Measurements from ENCODE around the gene DMRTA2. TPM values are rescaled to one million over a fixed set of nuclear protein-coding genes. Genes with fewer than 3 reads are reported as not detected.
A peak's percentile ranks its signal among the peaks of the same experiment; 100 is the strongest.

Gene DMRTA2
- under 1 TPM in 1 of 2 donors, not detected in 1; 0.83 TPM for total RNA-seq
- polyA plus RNA-seq, result under 1 TPM in 1 of 2 donors, not detected in 1; 0.08 TPM
- long read RNA-seq, donor 1, result 0 reads
- long read RNA-seq, donor 2, result 0 reads
- long read RNA-seq, donor 3, result 0 reads
- long read RNA-seq, donor 4, result 0 reads
- long read RNA-seq, donor 5, result 0 reads

- peaks cover 0 to 38% (median 8%) of the 10 kb centered on the region in 5 donors for H3K4me1 ChIP-seq (ENCODE audit: control insufficient read depth in 5 of 5, insufficient read depth in 5 of 5, low read length in 5 of 5)
- H3K4me3 ChIP-seq, result no peak within 1 kb of the TSS
- WGBS, 2 donors, result 2 to 4% methylated on average over 61 of the region's 61 CpGs
- no peak within 1 kb of the TSS for H3K27ac ChIP-seq (ENCODE audit: low read depth in 1 of 2, low read length in 1 of 2)
- peak in 2 of 3 donors; percentile 42 to 55 for DNase-seq
- H3K9ac ChIP-seq (ENCODE audit: insufficient read depth in 1 of 2, low read length in 2 of 2), result no peak within 1 kb of the TSS
- H3K9me3 ChIP-seq (ENCODE audit: control insufficient read depth in 4 of 4, insufficient read depth in 3 of 4, low read length in 3 of 4), result peaks cover 0 to 12% (median 0%) of the 10 kb centered on the region in 4 donors
- TF ChIP-seq, protein P1, sequence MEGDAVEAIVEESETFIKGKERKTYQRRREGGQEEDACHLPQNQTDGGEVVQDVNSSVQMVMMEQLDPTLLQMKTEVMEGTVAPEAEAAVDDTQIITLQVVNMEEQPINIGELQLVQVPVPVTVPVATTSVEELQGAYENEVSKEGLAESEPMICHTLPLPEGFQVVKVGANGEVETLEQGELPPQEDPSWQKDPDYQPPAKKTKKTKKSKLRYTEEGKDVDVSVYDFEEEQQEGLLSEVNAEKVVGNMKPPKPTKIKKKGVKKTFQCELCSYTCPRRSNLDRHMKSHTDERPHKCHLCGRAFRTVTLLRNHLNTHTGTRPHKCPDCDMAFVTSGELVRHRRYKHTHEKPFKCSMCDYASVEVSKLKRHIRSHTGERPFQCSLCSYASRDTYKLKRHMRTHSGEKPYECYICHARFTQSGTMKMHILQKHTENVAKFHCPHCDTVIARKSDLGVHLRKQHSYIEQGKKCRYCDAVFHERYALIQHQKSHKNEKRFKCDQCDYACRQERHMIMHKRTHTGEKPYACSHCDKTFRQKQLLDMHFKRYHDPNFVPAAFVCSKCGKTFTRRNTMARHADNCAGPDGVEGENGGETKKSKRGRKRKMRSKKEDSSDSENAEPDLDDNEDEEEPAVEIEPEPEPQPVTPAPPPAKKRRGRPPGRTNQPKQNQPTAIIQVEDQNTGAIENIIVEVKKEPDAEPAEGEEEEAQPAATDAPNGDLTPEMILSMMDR (IDR thresholded peaks at IDR 0.05; ENCODE audit: control extremely low read depth, extremely low read depth), result no peak
- no peak for ATAC-seq (ENCODE audit: insufficient read depth, low FRiP score)
- H3K27me3 ChIP-seq (ENCODE audit: control insufficient read depth in 3 of 3, insufficient read depth in 3 of 3, low read length in 2 of 3), result peaks cover 21 to 90% (median 86%) of the 10 kb centered on the region in 3 donors
- no peaks in the 10 kb centered on the region for H3K36me3 ChIP-seq (ENCODE audit: control insufficient read depth in 4 of 4, insufficient read depth in 4 of 4, low read length in 4 of 4)
These were observed at the start of gene DMRTA2 for GRCh38 chr1:50422946-50423669. Gene DMRTA2, minus strand, starts transcription at chr1:50423443. Its CDS starts 1,907 bp downstream, at chr1:50421536.

DNA sequence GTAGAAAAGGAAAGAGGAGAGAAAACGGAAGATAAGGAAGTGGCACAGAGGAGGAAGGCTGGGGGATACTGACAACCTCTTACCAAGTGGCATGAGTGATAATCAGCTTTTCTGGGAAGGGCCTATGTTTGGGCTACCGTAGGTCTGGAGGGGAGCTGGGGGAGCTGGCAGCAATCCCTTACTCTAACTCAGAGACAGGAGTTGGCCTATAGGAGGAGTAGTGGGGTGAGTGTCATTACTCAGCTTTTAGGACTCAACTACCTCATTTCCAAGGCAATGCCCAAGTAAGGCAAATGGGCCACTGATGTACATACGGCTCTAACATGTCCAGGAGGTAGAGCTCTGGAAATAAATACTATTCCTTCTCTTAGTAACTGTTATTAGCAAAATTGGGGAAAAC is 48.7 kb upstream of the DMRTA2 start:
- no peak for ATAC-seq (ENCODE audit: insufficient read depth, low FRiP score)
- Histone ChIP-seq H3K27ac (ENCODE audit: low read depth in 1 of 2, low read length in 1 of 2) (no peak overlapping the region), H3K27me3 (ENCODE audit: control insufficient read depth in 3 of 3, insufficient read depth in 3 of 3, low read length in 2 of 3) (no peaks in the 10 kb centered on the region), H3K9me3 (ENCODE audit: control insufficient read depth in 4 of 4, insufficient read depth in 3 of 4, low read length in 3 of 4) (no peaks in the 10 kb centered on the region), H3K4me1 (ENCODE audit: control insufficient read depth in 5 of 5, insufficient read depth in 5 of 5, low read length in 5 of 5) (no peaks in the 10 kb centered on the region), H3K9ac (ENCODE audit: insufficient read depth in 1 of 2, low read length in 2 of 2) (no peak overlapping the region), H3K4me3 (no peak overlapping the region), H3K36me3 (ENCODE audit: control insufficient read depth in 4 of 4, insufficient read depth in 4 of 4, low read length in 4 of 4) (peaks cover 0 to 11% (median 9%) of the 10 kb centered on the region in 4 donors)
- 77 to 89% methylated on average over 3 of the region's 3 CpGs for WGBS, 2 donors
- TF ChIP-seq, protein P1 (IDR thresholded peaks at IDR 0.05; ENCODE audit: control extremely low read depth, extremely low read depth), result no peak
- no peak for DNase-seq

GRCh38 chr1:50462964-50463363 is 39.7 kb upstream of the DMRTA2 start:
- TF ChIP-seq, protein P1 (IDR thresholded peaks at IDR 0.05; ENCODE audit: control extremely low read depth, extremely low read depth), result no peak
- no peak overlapping the region for H3K9ac ChIP-seq (ENCODE audit: insufficient read depth in 1 of 2, low read length in 2 of 2)
- WGBS, 2 donors, result 95 to 98% methylated on average over 2 of the region's 2 CpGs
- H3K36me3 ChIP-seq (ENCODE audit: control insufficient read depth in 4 of 4, insufficient read depth in 4 of 4, low read length in 4 of 4), result peaks cover 0 to 14% (median 0%) of the 10 kb centered on the region in 4 donors
- H3K4me3 ChIP-seq, result no peak overlapping the region
- no peak for ATAC-seq (ENCODE audit: insufficient read depth, low FRiP score)
- H3K27me3 ChIP-seq (ENCODE audit: control insufficient read depth in 3 of 3, insufficient read depth in 3 of 3, low read length in 2 of 3), result no peaks in the 10 kb centered on the region
- no peaks in the 10 kb centered on the region for H3K4me1 ChIP-seq (ENCODE audit: control insufficient read depth in 5 of 5, insufficient read depth in 5 of 5, low read length in 5 of 5)
- DNase-seq, result no peak
- H3K9me3 ChIP-seq (ENCODE audit: control insufficient read depth in 4 of 4, insufficient read depth in 3 of 4, low read length in 3 of 4), result no peaks in the 10 kb centered on the region
- H3K27ac ChIP-seq (ENCODE audit: low read depth in 1 of 2, low read length in 1 of 2), result no peak overlapping the region

Data from lung (tissue), 16 donors.